Measurements from ENCODE around the gene CAST. TPM values are rescaled to one million over a fixed set of nuclear protein-coding genes. Genes with fewer than 3 reads are reported as not detected.
"Not testable (repeated sequence)": the region's sequence is repeated elsewhere in the genome, so short reads cannot be mapped to it uniquely, and the experiment has no call there.

CAST gene
- total RNA-seq, 4 donors from 2014 or later, result 321 to 971 (median 445) TPM

DNA sequence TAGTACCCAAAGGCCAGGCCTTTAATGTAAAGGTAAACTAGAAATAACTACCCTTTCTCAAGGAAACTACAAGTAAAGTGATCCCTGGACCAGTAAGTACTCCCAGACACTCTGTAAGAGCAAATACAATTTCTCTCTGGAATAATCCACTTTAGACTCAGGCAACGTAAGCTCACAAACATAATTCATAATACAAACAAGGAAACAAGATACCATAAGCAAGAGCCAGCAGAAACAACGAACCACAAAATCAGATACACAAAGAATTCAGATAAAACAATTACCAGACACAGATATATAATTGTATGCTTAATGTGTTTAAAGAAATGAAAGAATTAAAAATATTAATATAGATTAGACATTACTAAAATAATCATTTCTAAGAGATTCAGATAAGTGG lies 133.4 kb downstream of the CAST start:
- no peak for ATAC-seq
- intact Hi-C loops (cut with DNase I; ENCODE audit: low total_unique reads), result no loop called here
- in situ Hi-C loops (cut with MboI; ENCODE audit: low sequenced_read_pairs in 4 of 4), result no loop called here
- no peaks in the 10 kb centered on the region for H3K9me3 ChIP-seq
- H3K4me3 ChIP-seq, result no peak overlapping the region
- no peak for DNase-seq
- H3K27ac ChIP-seq, result no peak overlapping the region
- TF ChIP-seq, protein P1, sequence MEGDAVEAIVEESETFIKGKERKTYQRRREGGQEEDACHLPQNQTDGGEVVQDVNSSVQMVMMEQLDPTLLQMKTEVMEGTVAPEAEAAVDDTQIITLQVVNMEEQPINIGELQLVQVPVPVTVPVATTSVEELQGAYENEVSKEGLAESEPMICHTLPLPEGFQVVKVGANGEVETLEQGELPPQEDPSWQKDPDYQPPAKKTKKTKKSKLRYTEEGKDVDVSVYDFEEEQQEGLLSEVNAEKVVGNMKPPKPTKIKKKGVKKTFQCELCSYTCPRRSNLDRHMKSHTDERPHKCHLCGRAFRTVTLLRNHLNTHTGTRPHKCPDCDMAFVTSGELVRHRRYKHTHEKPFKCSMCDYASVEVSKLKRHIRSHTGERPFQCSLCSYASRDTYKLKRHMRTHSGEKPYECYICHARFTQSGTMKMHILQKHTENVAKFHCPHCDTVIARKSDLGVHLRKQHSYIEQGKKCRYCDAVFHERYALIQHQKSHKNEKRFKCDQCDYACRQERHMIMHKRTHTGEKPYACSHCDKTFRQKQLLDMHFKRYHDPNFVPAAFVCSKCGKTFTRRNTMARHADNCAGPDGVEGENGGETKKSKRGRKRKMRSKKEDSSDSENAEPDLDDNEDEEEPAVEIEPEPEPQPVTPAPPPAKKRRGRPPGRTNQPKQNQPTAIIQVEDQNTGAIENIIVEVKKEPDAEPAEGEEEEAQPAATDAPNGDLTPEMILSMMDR (IDR thresholded peaks at IDR 0.05 in 4 of 5, conservative IDR thresholded peaks at IDR 0.05 in 1 of 5), result no peak
- TF ChIP-seq POLR2A (IDR thresholded peaks at IDR 0.05), result no peak
- H3K4me1 ChIP-seq, result no peaks in the 10 kb centered on the region
- no peaks in the 10 kb centered on the region for H3K27me3 ChIP-seq
- H3K36me3 ChIP-seq, result peaks cover 6 to 77% of the 10 kb centered on the region in 2 donors

DNA sequence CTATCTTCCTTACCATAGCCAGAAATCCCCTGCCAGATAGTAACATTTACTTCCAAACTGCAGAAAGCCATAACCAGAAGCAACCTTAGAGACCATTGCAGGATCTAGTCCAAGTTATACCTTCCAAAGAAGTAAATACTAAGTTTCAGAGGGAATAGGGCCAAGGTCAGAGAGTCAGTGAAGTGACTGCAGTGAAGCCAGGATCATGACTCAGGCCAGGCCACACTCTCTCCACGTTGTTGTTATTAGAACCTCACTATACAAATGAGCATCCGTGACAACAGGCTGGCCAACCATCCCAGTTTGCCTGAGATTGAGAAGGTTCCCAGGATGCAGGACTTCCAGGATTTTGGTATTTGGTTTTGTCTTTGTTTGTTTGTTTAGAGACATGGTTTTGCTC lies 134.3 kb downstream of the CAST start:
- Histone ChIP-seq H3K27me3 (no peaks in the 10 kb centered on the region), H3K36me3 (peaks cover 6 to 81% of the 10 kb centered on the region in 2 donors), H3K4me1 (no peaks in the 10 kb centered on the region), H3K9me3 (no peaks in the 10 kb centered on the region), H3K4me3 (no peak overlapping the region), H3K27ac (no peak overlapping the region)
- ATAC-seq (no peak), DNase-seq (no peak)
- no peak for TF ChIP-seq POLR2A (IDR thresholded peaks at IDR 0.05)
- TF ChIP-seq, protein P1 (IDR thresholded peaks at IDR 0.05 in 4 of 5, conservative IDR thresholded peaks at IDR 0.05 in 1 of 5), result no peak
- in situ Hi-C loops (cut with MboI; ENCODE audit: low sequenced_read_pairs in 4 of 4), result no loop called here
- intact Hi-C loops (cut with DNase I; ENCODE audit: low total_unique reads), result no loop called here

DNA sequence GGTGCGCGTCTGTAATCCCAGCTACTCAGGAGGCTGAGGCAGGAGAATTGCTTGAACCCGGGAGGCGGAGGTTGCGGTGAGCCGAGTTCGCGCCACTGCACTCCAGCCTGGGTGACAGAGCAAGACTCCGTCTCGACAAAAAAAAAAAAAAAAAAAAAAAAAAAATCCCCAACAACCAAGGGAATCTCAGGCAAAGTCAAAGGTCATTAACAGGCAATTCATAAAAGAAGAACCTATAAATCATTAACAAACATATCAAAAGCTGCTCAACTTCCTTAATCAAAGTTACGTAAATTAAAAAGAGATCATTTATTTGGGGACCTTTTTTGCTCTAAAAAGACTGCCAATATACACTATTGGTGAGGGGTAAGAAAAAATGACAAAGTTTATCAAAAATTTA lies 139.5 kb downstream of the CAST start:
- in situ Hi-C loops (cut with MboI; ENCODE audit: low sequenced_read_pairs in 4 of 4); H3K27ac ChIP-seq; H3K9me3 ChIP-seq; H3K4me3 ChIP-seq; ATAC-seq; DNase-seq; H3K27me3 ChIP-seq: not testable (repeated sequence)
- intact Hi-C loops (cut with DNase I; ENCODE audit: low total_unique reads), result loop anchor here (10.0 kb wide), 1 partner anchor 1973 kb away; the partner anchor contains the start of gene RGMB
- peaks cover 0 to 37% of the 10 kb centered on the region in 2 donors for H3K36me3 ChIP-seq
- H3K4me1 ChIP-seq, result peaks cover 1 to 14% of the 10 kb centered on the region in 2 donors

DNA sequence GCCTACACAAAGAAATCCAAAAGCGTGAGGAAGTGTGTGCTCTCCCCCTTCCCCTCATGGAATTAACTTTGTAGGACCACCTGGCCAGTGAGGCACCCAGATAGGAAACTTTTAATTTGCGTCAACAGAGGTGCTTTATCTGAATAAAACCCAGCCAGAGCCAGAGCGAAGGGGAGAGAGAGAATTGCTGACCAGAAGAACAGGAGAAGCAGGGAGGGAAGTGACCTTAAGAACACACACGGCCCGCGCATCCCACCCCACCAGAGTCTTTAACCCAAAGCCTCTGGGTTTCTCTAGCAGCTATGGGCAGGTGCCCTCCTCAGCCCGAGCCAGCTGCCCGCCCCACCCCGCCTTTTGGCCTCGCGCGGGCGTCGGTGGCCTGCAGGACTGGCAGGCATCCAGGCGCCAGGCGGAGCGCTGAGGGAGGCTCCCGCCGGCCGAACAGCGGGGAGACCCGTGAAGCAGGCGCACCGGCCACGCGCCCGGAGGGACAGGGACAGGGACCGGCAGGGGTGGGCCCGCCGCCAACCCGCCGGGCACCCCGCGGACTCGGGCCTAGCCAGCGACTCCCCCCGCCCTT lies 145.0 kb downstream of the CAST start:
- peak; percentile 78 to 88 for DNase-seq
- H3K27me3 ChIP-seq, result no peaks in the 10 kb centered on the region
- no peaks in the 10 kb centered on the region for H3K36me3 ChIP-seq
- H3K4me3 ChIP-seq, result peak overlapping the region; percentile 95 to 98 (median 97)
- intact Hi-C loops (cut with DNase I; ENCODE audit: low total_unique reads), result loop anchor here (1.0 to 10.0 kb wide), 4 partner anchors 128 to 1968 kb away; partner anchors contain the start of genes CAST and RGMB
- peak overlapping the region; percentile 99 to 100 (median 100) for H3K27ac ChIP-seq
- in situ Hi-C loops (cut with MboI; ENCODE audit: low sequenced_read_pairs in 4 of 4), result no loop called here
- H3K9me3 ChIP-seq, result no peaks in the 10 kb centered on the region
- TF ChIP-seq, protein P1 (IDR thresholded peaks at IDR 0.05 in 4 of 5, conservative IDR thresholded peaks at IDR 0.05 in 1 of 5), result no peak
- TF ChIP-seq POLR2A (IDR thresholded peaks at IDR 0.05), result peak; percentile 71 to 73
- H3K4me1 ChIP-seq, result peaks cover 11 to 22% of the 10 kb centered on the region in 2 donors
- peak; percentile 60 to 64 for ATAC-seq

DNA sequence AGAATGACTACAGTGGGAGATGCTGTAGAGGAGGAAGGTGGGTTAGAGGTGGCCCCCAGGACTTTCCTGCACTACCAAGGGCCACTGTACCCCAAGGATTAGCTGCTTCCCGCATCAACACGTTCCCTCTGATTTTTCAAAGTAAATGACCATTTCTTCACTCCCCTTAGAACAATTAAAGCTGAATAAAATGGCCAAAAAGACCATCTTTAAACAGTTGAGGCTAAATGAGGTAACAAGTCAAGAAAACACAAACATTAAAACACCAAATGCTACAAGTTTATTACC lies 146.3 kb downstream of the CAST start:
- intact Hi-C loops (cut with DNase I; ENCODE audit: low total_unique reads), result loop anchor here (2.0 to 10.0 kb wide), 4 partner anchors 60 to 1966 kb away; partner anchors contain the start of genes CAST and RGMB
- no peak for DNase-seq
- Histone ChIP-seq H3K36me3 (no peaks in the 10 kb centered on the region), H3K4me3 (peak overlapping the region; percentile 32 to 98 (median 97)), H3K9me3 (no peaks in the 10 kb centered on the region), H3K27ac (peak overlapping the region; percentile 99 to 100 (median 100)), H3K4me1 (peaks cover 11 to 18% of the 10 kb centered on the region in 2 donors), H3K27me3 (no peaks in the 10 kb centered on the region)
- no peak for ATAC-seq
- no peak for TF ChIP-seq POLR2A (IDR thresholded peaks at IDR 0.05)
- TF ChIP-seq, protein P1 (IDR thresholded peaks at IDR 0.05 in 4 of 5, conservative IDR thresholded peaks at IDR 0.05 in 1 of 5), result no peak
- in situ Hi-C loops (cut with MboI; ENCODE audit: low sequenced_read_pairs in 4 of 4), result no loop called here

Data from gastrocnemius medialis (tissue), 4 donors.